HepG2 (cell line): Measurements from ENCODE around the gene DNAJA2. TPM values are rescaled to one million over a fixed set of nuclear protein-coding genes. Genes with fewer than 3 reads are reported as not detected.

Experiments used
- ARNT ChIP-seq: fragments of 450-650 bp; IDR thresholded peaks from 2 replicates; pipeline ENCODE4 v1.6.1; 2017
- ASH2L ChIP-seq: fragments of 300-600, 200-600 bp; sonication (generic); IDR thresholded peaks from 2 replicates; pipeline ENCODE4 v1.7.0; 2017; ENCODE audit warnings: low read depth, mild to moderate bottlenecking, moderate library complexity, mixed read lengths, low read length; ENCODE audit not compliant: insufficient read length
- CCAR2 ChIP-seq: fragments of 200-400 bp; formaldehyde crosslinking; optimal IDR thresholded peaks from 2 replicates; pipeline ENCODE3; 2018; ENCODE audit warnings: low read depth, mild to moderate bottlenecking, low read length, moderate library complexity
- EHMT2 ChIP-seq: fragments of 200-600 bp; sonication (generic); IDR thresholded peaks from 2 replicates; pipeline ENCODE4 v1.7.0; 2017; ENCODE audit warnings: antibody characterized with exemption, low read depth, low read length, borderline replicate concordance
- FOXA1 ChIP-seq, 2 experiments: fragments of 450-650 bp in 1 of 2; sonication (generic) in 1 of 2; formaldehyde crosslinking in 1 of 2; IDR thresholded peaks; 2 replicates each; pipeline versions ENCODE4 v1.4.0 to v1.6.1; 2016 to 2020; ENCODE audit warnings: missing genetic modification reagents in 1 of 2
- GTF3A ChIP-seq: sonication (generic); formaldehyde crosslinking; conservative IDR thresholded peaks from 2 replicates; pipeline ENCODE4 v1.4.0; 2020; ENCODE audit warnings: mild to moderate bottlenecking, missing genetic modification reagents
- HNF4A ChIP-seq: sonication (generic); formaldehyde crosslinking; IDR thresholded peaks from 2 replicates; pipeline ENCODE4 v1.4.0; 2020; ENCODE audit warnings: missing genetic modification reagents
- ISL2 ChIP-seq: sonication (generic); formaldehyde crosslinking; IDR thresholded peaks from 2 replicates; pipeline ENCODE4 v1.5.0; 2020; ENCODE audit warnings: missing genetic modification reagents
- MTA1 ChIP-seq: sonication (generic); formaldehyde crosslinking; IDR thresholded peaks from 2 replicates; pipeline ENCODE4 v1.4.0; 2020; ENCODE audit warnings: missing genetic modification reagents, mild to moderate bottlenecking, borderline replicate concordance
- NFRKB ChIP-seq: fragments of 450-650 bp; IDR thresholded peaks from 2 replicates; pipeline ENCODE4 v1.6.1; 2017
- PHF5A ChIP-seq: IDR thresholded peaks from one replicate; pipeline ENCODE4 v1.6.1; 2018; ENCODE audit warnings: low read depth, missing genetic modification reagents; ENCODE audit not compliant: unreplicated experiment
- POLR2AphosphoS5 ChIP-seq: IDR thresholded peaks from 2 replicates; pipeline ENCODE4 v1.6.1; 2012; ENCODE audit warnings: low read depth, low read length
- PRDM4 ChIP-seq: sonication (generic); formaldehyde crosslinking; IDR thresholded peaks from 2 replicates; pipeline ENCODE4 v1.9.0; 2021; ENCODE audit warnings: missing genetic modification reagents, borderline replicate concordance
- SIN3B ChIP-seq: fragments of 150-350 bp; IDR thresholded peaks from 2 replicates; pipeline ENCODE4 v1.6.1; 2014; ENCODE audit warnings: low read length
- ZBTB8A ChIP-seq: sonication (generic); formaldehyde crosslinking; IDR thresholded peaks from 2 replicates; pipeline ENCODE4 v1.4.0; 2020; ENCODE audit warnings: mild to moderate bottlenecking, low read depth, missing genetic modification reagents, borderline replicate concordance
- ZNF512B ChIP-seq: sonication (generic); formaldehyde crosslinking; IDR thresholded peaks from 2 replicates; pipeline ENCODE4 v1.5.1; 2020; ENCODE audit warnings: missing genetic modification reagents, mild to moderate bottlenecking, borderline replicate concordance
- ZNF75D ChIP-seq: sonication (generic); formaldehyde crosslinking; IDR thresholded peaks from 2 replicates; pipeline ENCODE4 v1.8.1; 2023; ENCODE audit warnings: missing genetic modification reagents, mild to moderate bottlenecking, borderline replicate concordance
- polyA plus RNA-seq, 8 experiments: library from polyadenylated mRNA; depleted of rRNA in 3 of 8; stranded (reverse) in 7 of 8; unstranded in 1 of 8; fragments of >200 nt; fragmentation: Illumina TruSeq in 4 of 8; extraction: Trizol in 4 of 8; gene quantifications; 2 replicates each; pipeline versions ENCODE4 v1.2.1 to v1.2.3, GENCODE V29; 2011 to 2016; ENCODE audit warnings: low read depth in 4 of 8, missing spikeins in 1 of 8, mixed read lengths in 1 of 8; ENCODE audit not compliant: insufficient read depth in 1 of 8
- total RNA-seq, 5 experiments: library from RNA; depleted of rRNA; stranded (reverse); fragments of >200 nt; fragmentation: Illumina TruSeq; extraction: Trizol; gene quantifications; 2 replicates each; pipeline ENCODE4 v1.2.3, GENCODE V29; 2016; ENCODE audit warnings: low read depth in 1 of 5
- TF ChIP-seq, protein P1 (sequence below): fragments of 450-650 bp; IDR thresholded peaks from 2 replicates; pipeline ENCODE4 v1.6.1; 2017; ENCODE audit warnings: mild to moderate bottlenecking

Gene DNAJA2
- total and polyA plus RNA-seq, 2 of the 13 experiments (the other 11 are each of a cell fraction or from before 2014, with no cell fraction given): 25.4 to 176 TPM

DNA sequence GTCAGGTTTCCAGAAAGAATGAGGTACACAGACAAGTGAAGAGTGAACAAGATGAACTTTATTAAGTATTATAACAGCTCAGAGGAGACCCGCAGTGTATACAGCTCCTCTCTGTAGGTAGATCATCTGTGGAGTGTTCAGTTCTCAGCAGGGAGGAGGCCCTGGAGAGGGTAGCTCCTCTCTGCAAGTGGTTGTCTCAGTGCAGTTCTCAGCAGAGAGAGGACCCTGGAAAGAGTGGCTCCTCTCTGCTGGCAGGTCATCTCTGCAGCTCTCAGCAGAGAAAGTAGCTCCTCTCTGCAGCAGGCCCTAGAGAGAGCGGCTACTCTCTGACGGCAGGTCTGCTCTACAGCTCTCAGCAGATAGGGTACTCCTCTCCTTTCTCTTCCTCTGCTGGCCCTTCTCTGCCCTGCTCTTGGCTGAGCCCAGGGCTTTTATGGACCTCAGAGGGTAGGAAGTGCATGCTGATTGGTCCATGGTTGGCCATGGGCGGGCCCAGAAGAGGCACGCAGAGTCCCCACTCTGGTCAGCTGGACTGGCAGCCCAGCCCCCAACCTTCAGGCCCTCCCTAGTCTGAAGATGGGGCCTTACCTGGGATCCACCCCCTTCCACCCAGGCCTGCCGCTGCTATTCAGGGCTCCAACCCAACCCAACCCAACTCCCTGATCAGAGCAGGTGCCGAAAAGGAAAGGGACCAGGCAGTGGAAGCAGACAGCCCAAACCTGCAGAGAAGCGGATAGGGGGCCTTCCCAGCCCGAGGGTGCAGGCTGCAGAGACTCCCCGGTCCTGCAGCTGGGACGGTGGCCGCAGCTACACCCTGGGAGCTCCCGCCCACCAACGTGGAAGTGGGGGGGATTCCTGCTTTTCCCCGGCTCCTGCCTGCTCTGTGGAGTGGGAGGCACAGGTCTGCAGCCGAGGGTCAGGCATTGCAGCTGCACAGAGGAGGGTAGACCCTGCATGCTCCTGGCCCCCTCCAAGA lies 18.5 kb upstream of the DNAJA2 start (continued):
- TF ChIP-seq GTF3A (no peak), CCAR2 (no peak), ARNT (no peak), PHF5A (CRISPR knock-in tag) (no peak), EHMT2 (no peak), MTA1 (CRISPR knock-in tag) (0 out of 2 replicates have a peak, but pooled peaks have one; percentile 45), PRDM4 (CRISPR knock-in tag) (no peak), NFRKB (no peak), ZNF512B (CRISPR knock-in tag) (no peak), FOXA1 (IDR thresholded peaks at IDR 0.05) (no peak), FOXA1 (CRISPR knock-in tag; IDR thresholded peaks at IDR 0.05) (no peak), ASH2L (no peak), SIN3B (no peak), POLR2AphosphoS5 (peak; percentile 93), ISL2 (no peak), ZNF75D (no peak), HNF4A (CRISPR knock-in tag) (no peak), ZBTB8A (CRISPR knock-in tag) (no peak)
- TF ChIP-seq, protein P1, sequence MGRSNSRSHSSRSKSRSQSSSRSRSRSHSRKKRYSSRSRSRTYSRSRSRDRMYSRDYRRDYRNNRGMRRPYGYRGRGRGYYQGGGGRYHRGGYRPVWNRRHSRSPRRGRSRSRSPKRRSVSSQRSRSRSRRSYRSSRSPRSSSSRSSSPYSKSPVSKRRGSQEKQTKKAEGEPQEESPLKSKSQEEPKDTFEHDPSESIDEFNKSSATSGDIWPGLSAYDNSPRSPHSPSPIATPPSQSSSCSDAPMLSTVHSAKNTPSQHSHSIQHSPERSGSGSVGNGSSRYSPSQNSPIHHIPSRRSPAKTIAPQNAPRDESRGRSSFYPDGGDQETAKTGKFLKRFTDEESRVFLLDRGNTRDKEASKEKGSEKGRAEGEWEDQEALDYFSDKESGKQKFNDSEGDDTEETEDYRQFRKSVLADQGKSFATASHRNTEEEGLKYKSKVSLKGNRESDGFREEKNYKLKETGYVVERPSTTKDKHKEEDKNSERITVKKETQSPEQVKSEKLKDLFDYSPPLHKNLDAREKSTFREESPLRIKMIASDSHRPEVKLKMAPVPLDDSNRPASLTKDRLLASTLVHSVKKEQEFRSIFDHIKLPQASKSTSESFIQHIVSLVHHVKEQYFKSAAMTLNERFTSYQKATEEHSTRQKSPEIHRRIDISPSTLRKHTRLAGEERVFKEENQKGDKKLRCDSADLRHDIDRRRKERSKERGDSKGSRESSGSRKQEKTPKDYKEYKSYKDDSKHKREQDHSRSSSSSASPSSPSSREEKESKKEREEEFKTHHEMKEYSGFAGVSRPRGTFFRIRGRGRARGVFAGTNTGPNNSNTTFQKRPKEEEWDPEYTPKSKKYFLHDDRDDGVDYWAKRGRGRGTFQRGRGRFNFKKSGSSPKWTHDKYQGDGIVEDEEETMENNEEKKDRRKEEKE: no peak
